Stimulated activated CD4-positive, alpha-beta T cell treated with anti-CD3 and anti-CD28 coated beads, Interleukin-1b, Interleukin-23, amount 100 ng/mL, for 48 hours (primary cell): ENCODE data around the gene PPFIA2.
"Not testable (repeated sequence)": the region's sequence is repeated elsewhere in the genome, so short reads cannot be mapped to it uniquely, and the experiment has no call there.

Experiments used
- DNase-seq: peaks from one replicate; pipeline ENCODE4 v3.0.0-alpha.2; 2020

Gene PPFIA2

DNA sequence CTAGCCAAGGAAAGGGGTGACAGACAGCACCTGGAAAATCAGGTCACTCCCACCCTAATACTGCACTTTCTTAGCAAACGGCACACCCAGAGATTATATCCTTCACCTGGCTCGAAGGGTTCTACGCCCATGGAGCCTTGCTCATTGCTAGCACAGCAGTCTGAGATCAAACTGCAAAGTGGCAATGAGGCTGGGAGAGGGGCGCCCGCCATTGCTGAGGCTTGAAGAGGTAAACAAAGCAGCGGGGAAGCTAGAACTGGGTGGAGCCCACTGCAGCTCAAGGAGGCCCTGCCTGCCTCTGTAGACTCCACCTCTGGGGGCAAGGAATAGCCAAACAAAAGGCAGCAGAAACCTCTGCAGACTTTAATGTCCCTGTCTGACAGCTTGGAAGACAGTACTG is 99.8 kb downstream of the PPFIA2 start:
- DNase-seq: not testable (repeated sequence)

DNA sequence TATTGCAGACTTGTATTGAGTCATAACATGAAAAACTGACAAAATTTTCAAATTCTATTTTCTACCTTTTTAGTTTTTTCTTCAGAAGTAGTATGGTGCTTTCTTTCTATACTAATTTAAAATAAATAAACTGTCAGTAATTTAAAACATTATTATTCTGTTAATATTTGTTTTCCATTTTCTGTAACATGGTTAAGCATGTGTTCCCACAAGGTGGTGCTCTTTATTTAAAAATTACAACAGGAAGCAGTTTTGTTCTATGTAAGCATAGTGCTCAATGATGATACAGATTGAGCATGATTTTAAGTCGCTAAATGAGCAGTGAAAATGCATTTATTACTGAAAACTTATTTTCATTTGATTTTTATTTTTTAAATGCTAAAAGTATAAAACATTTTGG is 114.6 kb downstream of the PPFIA2 start:
- DNase-seq: no peak

- no peak for DNase-seq
These were observed 120.0 kb downstream of the PPFIA2 start for GRCh38 chr12:81639196-81639595.

DNA sequence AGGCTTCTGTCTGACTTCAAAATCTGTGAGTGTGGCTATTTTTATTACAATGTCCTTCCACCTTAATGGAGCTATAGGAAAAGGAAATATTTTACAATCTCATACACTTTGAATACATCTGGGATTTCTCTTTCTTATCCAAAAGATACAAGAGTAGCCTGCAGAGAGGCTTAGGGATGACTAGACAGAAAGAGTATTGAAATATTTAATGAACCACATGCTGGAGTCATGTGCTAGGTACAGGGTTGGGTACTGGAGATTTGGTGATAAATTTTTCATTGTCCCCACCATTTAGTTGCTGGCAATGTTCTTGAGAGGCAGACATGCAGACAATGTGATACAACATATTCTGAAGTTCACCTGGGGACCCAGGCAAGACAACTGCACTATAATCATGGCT is 126.0 kb downstream of the PPFIA2 start:
- DNase-seq: no peak

DNA sequence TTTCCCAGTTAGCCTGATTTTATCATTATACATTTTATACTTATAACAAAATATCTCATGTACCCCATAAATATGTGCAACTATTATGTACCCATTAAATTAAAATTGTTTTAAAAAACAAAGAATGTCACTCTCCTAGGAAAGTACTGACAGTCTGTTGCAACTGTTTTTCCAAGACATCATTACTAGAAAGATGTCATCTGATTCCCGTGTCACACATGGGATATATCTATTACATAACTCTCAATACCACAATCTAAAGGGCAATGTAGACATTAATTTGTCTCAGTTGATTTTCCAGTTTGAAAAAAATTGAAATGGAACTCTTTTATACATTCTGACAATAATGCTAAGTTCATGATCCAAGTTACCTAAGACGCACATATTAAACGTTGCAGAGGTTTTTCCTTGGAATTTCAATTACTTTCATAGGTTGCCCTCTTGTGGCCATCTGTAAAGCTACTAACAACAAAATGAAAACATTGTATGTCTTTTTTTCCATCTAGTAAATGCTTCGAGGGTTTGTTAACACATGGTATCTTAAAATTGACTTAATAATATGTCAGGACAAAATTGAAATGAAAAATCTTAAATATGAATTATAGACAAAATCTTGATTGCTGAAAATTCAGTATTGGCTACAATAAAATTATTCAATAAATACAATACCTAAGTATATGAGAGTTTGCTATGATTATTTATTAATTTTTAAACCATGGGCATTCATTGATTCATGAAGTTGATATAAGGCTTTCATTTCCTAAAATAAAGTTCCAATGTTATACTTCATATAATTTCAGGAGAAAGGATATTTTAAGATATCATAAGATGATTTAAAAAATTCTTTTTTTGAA is 131.6 kb downstream of the PPFIA2 start:
- DNase-seq: no peak

GRCh38 chr12:81626406-81626805 is 132.7 kb downstream of the PPFIA2 start:
- DNase-seq: no peak

DNA sequence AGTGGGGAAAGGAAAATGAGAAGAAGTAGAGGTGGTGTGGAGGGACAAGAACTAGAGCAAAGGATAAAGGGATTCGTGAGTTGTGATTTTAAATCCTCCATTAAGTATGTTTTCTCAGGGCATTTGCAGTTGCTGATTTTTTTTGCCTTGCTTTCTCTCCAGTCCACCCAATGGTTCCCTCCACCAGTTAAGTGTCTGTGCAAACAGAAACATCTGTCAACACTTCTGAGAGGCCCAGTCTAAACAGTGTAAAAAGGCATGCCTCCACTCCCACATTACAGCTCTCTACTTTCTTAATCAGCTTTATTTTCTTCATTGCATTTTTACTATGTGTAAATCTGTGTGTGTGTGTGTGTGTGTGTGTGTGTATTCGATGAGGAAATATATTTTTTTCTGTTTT is 141.2 kb downstream of the PPFIA2 start:
- no peak for DNase-seq

- no peak for DNase-seq
These were observed 144.0 kb downstream of the PPFIA2 start for GRCh38 chr12:81615026-81615588.

DNA sequence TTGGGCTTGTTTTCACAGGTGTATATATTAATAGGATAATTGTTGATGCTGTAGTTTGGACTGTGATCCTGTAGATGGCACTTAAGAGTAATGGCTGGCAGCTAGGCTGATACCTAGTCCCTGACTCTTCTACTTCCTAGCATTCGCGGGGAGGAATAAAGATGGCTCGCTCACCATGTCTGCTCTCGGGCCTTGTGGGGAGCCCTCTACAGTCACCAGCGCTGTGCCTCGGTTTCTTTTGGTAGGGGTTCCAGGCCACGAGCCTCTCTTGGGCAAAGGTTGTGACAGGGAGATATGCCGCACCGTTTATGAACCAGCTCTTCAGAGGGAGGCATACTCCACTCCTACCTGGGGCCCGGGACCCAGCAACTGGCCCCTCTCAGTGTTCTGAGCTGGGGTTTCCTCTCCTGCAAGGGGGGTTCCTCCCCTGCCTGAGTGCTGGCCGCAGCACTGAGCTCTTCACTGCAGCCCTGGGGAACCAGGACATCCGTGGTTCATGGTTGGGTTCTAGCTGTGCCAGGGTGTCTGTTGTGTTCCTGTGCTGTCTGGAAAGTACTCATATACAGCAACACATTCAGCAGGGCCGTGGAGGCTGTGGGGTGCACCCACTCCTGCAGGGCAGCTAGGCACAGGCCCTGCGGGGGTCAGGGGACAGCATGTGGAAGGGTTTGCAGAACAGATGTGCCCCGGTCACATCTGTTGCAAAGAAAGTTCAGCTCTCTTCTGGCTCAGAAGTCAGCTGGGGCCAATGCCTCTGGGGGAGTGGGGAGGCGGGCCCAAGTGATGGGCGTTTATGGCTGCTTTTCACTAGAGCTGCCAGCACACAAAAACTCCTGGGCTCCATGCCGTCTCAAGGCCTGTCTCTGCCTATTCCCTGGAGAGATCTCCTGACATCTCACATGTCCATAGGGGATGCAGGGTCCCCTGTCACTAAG is 147.9 kb downstream of the PPFIA2 start:
- no peak for DNase-seq

GRCh38 chr12:81597928-81598604 is 161.1 kb downstream of the PPFIA2 start:
- DNase-seq: no peak

DNA sequence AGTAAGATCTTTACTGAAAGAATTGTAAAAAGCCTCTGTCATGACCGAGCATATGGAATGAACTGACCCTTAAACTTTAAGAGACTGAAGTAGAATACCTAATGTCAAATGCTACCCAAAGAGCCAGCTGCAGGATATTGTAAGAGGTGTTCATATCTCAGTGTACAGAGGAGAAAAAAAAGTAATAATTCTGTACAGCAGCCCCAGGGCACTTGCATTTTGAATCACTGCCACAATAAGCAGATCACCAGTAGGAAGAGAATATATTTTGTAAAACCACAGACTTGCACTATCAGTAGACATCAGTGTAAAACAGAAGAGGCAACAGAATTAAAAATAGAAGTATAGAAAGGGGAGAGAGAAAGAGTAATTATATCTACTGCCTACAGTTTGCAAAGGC is 162.6 kb downstream of the PPFIA2 start:
- DNase-seq: no peak

- no peak for DNase-seq
These were observed 167.9 kb downstream of the PPFIA2 start for GRCh38 chr12:81591256-81591655.

- not testable (repeated sequence) for DNase-seq
These were observed 168.4 kb downstream of the PPFIA2 start for GRCh38 chr12:81590703-81591102.

- DNase-seq: no peak
These were observed 170.7 kb downstream of the PPFIA2 start for GRCh38 chr12:81588235-81589008.

DNA sequence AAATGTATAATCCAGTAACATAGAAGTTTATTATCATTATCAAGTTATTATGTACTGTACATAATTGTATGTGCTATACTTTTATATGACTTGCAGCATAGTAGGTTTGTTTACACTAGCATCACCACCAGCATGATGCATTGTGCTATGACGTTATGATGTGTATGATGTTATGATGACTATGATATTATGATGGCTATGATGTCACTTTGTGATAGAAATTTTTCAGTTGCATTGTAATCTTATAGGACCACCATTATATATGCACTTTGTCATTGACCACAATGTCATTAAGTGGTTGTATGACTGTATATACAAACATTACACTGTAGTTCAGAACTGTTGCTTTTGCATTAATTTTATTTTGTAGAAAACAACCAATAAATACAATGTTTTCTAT is 173.4 kb downstream of the PPFIA2 start:
- DNase-seq: no peak

- no peak for DNase-seq
These were observed 185.9 kb downstream of the PPFIA2 start for GRCh38 chr12:81573228-81573627.

DNA sequence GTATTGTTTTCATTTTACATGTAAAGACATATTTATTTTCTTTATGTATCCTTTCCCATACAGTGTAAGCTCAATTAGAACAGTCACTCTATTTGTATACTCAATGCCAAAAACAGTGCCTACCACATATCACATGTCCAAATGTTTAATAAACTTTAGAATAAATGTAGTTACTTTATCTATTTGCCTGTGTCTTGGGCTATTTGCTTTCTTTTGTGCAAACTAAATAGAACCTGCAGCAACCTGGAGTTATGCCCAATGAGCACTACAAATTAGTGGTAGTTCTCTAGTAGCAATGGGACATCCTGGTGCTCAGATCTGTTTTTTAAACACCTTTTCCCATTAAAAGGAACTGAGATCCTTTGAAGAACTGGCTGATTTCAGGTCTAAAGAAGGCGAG is 186.7 kb downstream of the PPFIA2 start:
- no peak for DNase-seq

- DNase-seq: no peak
These were observed 188.9 kb downstream of the PPFIA2 start for GRCh38 chr12:81570234-81570633.

GRCh38 chr12:81564237-81564636 is 194.9 kb downstream of the PPFIA2 start:
- DNase-seq: no peak

DNA sequence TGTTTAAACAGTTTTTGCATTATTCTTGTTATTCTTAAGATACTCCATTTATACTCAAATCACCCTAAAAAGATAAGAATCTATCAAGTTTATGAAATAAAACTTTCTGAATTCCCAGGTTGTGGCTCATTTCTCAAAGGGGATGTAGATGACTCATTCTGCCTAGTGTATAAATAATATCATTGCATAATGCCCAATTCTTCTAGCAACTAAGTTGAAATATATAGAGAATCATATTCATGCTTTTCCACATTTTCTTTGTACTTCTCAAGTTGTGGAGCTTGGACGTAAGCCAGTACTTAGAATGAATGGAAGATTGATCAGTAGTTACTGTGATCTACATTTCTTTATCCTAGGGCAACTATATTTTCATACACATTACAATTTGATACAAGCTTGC is 201.1 kb downstream of the PPFIA2 start:
- no peak for DNase-seq

- no peak for DNase-seq
These were observed 212.3 kb downstream of the PPFIA2 start for GRCh38 chr12:81546811-81547210.

DNA sequence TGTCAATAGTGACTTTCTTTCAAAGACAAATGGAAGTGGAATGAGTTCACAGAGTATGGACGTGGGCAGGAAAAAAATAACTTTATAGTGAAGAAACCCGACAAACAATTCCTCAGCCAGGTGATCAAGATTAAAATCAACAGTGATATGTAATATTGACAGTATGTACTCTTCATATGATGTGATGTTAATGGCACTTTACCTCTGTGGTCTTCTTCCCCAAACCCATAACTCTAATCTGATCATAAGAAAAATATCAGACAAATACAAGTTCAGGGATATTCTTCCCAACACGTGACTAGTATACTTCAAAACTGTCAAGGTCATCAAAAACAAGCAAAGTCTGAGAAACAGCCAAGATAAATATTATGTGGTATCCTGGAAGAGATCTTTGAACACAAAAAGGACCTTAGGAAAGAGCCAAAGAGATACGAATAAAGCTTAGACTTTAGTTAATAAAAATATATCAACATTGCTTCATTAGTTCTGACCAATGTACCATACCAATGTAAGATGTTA is 215.5 kb downstream of the PPFIA2 start:
- DNase-seq: no peak
